Measurements from ENCODE around the gene BAAT. TPM values are rescaled to one million over a fixed set of nuclear protein-coding genes. Genes with fewer than 3 reads are reported as not detected.

The BAAT gene
- total and polyA plus RNA-seq, 9 of the 15 experiments (the other 6 are each of a cell fraction or from before 2014, with no cell fraction given): 0.17 to 0.76 (median 0.32) TPM

- TF ChIP-seq ZBTB34 (CRISPR knock-in tag; IDR thresholded peaks at IDR 0.05) (no peak), ETS2 (tag; IDR thresholded peaks at IDR 0.05; ENCODE audit: borderline replicate concordance, poor library complexity, severe bottlenecking) (no peak), JUNB (CRISPR knock-in tag; conservative IDR thresholded peaks at IDR 0.05) (no peak), NR4A1 (CRISPR knock-in tag; IDR thresholded peaks at IDR 0.05) (no peak), NR4A1 (tag; IDR thresholded peaks at IDR 0.05) (no peak), ZNF174 (CRISPR knock-in tag; IDR thresholded peaks at IDR 0.05) (no peak), ZNF316 (IDR thresholded peaks at IDR 0.05) (peak; percentile 85), ZNF23 (CRISPR knock-in tag; IDR thresholded peaks at IDR 0.05) (no peak), CHCHD3 (CRISPR knock-in tag; IDR thresholded peaks at IDR 0.05) (no peak), RAD51 (IDR thresholded peaks at IDR 0.05; ENCODE audit: borderline replicate concordance, low read depth) (no peak), FOXP1 (CRISPR knock-in tag; IDR thresholded peaks at IDR 0.05) (no peak), ZNF224 (CRISPR knock-in tag; IDR thresholded peaks at IDR 0.05) (no peak), HIVEP1 (CRISPR knock-in tag; IDR thresholded peaks at IDR 0.05) (no peak), HMGXB4 (CRISPR knock-in tag; IDR thresholded peaks at IDR 0.05) (no peak), CBX3 (IDR thresholded peaks at IDR 0.05; ENCODE audit: borderline replicate concordance in 1 of 2, low read length in 2 of 2) (no peak), SETDB1 (IDR thresholded peaks at IDR 0.05; ENCODE audit: low read length) (no peak), MLLT1 (IDR thresholded peaks at IDR 0.05) (no peak), ZNF431 (CRISPR knock-in tag; IDR thresholded peaks at IDR 0.05) (no peak), RB1 (IDR thresholded peaks at IDR 0.05; ENCODE audit: low read depth) (no peak)
- TF ChIP-seq, protein P1, sequence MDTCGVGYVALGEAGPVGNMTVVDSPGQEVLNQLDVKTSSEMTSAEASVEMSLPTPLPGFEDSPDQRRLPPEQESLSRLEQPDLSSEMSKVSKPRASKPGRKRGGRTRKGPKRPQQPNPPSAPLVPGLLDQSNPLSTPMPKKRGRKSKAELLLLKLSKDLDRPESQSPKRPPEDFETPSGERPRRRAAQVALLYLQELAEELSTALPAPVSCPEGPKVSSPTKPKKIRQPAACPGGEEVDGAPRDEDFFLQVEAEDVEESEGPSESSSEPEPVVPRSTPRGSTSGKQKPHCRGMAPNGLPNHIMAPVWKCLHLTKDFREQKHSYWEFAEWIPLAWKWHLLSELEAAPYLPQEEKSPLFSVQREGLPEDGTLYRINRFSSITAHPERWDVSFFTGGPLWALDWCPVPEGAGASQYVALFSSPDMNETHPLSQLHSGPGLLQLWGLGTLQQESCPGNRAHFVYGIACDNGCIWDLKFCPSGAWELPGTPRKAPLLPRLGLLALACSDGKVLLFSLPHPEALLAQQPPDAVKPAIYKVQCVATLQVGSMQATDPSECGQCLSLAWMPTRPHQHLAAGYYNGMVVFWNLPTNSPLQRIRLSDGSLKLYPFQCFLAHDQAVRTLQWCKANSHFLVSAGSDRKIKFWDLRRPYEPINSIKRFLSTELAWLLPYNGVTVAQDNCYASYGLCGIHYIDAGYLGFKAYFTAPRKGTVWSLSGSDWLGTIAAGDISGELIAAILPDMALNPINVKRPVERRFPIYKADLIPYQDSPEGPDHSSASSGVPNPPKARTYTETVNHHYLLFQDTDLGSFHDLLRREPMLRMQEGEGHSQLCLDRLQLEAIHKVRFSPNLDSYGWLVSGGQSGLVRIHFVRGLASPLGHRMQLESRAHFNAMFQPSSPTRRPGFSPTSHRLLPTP (IDR thresholded peaks at IDR 0.05; ENCODE audit: borderline replicate concordance, extremely low read depth, insufficient read length): no peak
- TF ChIP-seq, protein P2, sequence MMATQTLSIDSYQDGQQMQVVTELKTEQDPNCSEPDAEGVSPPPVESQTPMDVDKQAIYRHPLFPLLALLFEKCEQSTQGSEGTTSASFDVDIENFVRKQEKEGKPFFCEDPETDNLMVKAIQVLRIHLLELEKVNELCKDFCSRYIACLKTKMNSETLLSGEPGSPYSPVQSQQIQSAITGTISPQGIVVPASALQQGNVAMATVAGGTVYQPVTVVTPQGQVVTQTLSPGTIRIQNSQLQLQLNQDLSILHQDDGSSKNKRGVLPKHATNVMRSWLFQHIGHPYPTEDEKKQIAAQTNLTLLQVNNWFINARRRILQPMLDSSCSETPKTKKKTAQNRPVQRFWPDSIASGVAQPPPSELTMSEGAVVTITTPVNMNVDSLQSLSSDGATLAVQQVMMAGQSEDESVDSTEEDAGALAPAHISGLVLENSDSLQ (IDR thresholded peaks at IDR 0.05): no peak
Measured at GRCh38 chr9:101369884-101370531, 14.8 kb downstream of the BAAT start (continued).

Measured in K562 (cell line).